ENCODE results near the gene GNLY.

DNA sequence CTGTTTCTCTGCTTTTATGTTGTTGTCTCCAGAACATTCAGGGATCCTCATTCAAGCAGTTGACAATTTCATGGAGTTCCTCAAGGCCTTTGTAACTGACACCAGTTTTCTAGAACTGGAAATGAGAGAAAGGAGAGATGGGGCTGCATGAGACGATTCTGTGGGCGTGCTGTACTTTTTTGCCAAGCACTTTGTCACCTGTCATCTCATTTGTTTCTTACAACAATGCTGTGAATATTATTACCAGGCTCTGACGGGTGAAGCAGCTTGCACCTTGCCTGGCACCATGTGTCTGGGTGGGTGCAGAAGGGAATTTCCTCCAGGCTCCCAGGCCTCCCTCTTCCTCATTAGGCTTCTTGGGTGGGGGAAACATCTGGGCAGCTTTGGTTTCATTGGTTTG is 37.4 kb downstream of the GNLY start:
- TF ChIP-seq, protein P1, sequence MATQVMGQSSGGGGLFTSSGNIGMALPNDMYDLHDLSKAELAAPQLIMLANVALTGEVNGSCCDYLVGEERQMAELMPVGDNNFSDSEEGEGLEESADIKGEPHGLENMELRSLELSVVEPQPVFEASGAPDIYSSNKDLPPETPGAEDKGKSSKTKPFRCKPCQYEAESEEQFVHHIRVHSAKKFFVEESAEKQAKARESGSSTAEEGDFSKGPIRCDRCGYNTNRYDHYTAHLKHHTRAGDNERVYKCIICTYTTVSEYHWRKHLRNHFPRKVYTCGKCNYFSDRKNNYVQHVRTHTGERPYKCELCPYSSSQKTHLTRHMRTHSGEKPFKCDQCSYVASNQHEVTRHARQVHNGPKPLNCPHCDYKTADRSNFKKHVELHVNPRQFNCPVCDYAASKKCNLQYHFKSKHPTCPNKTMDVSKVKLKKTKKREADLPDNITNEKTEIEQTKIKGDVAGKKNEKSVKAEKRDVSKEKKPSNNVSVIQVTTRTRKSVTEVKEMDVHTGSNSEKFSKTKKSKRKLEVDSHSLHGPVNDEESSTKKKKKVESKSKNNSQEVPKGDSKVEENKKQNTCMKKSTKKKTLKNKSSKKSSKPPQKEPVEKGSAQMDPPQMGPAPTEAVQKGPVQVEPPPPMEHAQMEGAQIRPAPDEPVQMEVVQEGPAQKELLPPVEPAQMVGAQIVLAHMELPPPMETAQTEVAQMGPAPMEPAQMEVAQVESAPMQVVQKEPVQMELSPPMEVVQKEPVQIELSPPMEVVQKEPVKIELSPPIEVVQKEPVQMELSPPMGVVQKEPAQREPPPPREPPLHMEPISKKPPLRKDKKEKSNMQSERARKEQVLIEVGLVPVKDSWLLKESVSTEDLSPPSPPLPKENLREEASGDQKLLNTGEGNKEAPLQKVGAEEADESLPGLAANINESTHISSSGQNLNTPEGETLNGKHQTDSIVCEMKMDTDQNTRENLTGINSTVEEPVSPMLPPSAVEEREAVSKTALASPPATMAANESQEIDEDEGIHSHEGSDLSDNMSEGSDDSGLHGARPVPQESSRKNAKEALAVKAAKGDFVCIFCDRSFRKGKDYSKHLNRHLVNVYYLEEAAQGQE (IDR thresholded peaks at IDR 0.05; ENCODE audit: insufficient read depth in 1 of 2, low read depth in 2 of 2, low read length in 2 of 2), result no peak
- no peak for TF ChIP-seq SIN3A (IDR thresholded peaks at IDR 0.05; ENCODE audit: borderline replicate concordance, insufficient read depth, low read length)
- no peak for TF ChIP-seq FOXP2 (optimal IDR thresholded peaks at IDR 0.05; ENCODE audit: borderline replicate concordance, extremely low read depth, extremely low read length, insufficient read depth)
